Peyer's patch (tissue), 4 donors: ENCODE data around the gene ZBTB8OS.

Experiments
- POLR2A ChIP-seq, 2 donors: fragments of 450-650 bp; IDR thresholded peaks; one replicate each; pipeline ENCODE4 v1.5.1; 2017; ENCODE audit warnings: antibody characterized with exemption in 2 of 2, mild to moderate bottlenecking in 2 of 2, moderate library complexity in 2 of 2
- TF ChIP-seq, protein P1 (sequence below), 6 experiments: fragments of 450-650 bp in 4 of 6; fragments of 200-600 bp in 2 of 6; sonication (generic) in 1 of 6; IDR thresholded peaks; one replicate each; pipeline ENCODE4 v1.5.1; 2017 to 2019; ENCODE audit warnings: antibody characterized with exemption in 6 of 6, mild to moderate bottlenecking in 3 of 6, moderate library complexity in 1 of 6

DNA sequence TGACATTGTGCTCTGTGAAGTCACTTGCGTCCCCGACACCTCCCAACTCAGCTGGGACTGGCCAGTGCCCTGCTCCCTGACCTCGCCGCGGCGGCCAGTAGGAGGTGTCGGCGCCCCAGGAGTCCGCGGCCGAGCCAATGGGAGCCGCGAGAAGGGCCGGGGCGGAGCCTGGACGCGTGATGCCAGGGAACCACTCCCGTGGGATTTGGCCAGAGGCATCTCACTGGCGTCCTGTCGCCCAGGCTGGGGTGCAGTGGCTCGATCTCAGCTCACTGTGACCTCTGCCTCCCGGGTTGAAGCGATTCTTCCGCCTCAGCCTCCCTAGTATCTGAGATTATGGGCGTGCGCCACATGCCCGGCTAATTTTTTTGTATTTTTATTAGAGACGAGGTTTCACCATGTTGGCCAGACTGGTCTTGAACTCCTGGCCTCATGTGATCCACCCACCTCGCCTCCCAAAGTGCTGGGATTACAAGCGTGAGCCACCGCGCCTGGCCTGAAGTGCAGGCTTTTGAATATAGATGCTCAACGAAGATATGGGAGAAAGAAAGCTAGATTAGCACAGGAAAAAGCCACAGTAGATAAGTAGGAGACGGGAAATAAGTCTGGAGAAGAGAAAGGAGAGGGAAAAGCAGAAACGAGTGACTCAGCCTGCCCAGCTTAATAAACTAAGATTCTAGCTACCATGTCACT lies 38.0 kb downstream of the ZBTB8OS start:
- TF ChIP-seq, protein P1, sequence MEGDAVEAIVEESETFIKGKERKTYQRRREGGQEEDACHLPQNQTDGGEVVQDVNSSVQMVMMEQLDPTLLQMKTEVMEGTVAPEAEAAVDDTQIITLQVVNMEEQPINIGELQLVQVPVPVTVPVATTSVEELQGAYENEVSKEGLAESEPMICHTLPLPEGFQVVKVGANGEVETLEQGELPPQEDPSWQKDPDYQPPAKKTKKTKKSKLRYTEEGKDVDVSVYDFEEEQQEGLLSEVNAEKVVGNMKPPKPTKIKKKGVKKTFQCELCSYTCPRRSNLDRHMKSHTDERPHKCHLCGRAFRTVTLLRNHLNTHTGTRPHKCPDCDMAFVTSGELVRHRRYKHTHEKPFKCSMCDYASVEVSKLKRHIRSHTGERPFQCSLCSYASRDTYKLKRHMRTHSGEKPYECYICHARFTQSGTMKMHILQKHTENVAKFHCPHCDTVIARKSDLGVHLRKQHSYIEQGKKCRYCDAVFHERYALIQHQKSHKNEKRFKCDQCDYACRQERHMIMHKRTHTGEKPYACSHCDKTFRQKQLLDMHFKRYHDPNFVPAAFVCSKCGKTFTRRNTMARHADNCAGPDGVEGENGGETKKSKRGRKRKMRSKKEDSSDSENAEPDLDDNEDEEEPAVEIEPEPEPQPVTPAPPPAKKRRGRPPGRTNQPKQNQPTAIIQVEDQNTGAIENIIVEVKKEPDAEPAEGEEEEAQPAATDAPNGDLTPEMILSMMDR (IDR thresholded peaks at IDR 0.05), result peak in 3 of 6 experiments; percentile 43 to 57 (median 55)
- peak; percentile 32 to 37 for TF ChIP-seq POLR2A (IDR thresholded peaks at IDR 0.05)
